PFSK-1 (cell line): Measurements from ENCODE around the gene OSBPL3.

Experiments used
- SIN3A ChIP-seq: IDR thresholded peaks from 2 replicates; pipeline ENCODE4 v1.6.1; 2012; ENCODE audit warnings: mild to moderate bottlenecking, low read length, moderate library complexity, borderline replicate concordance; ENCODE audit not compliant: insufficient read depth
- TF ChIP-seq, protein P1 (sequence below), 2 experiments: IDR thresholded peaks; 2 replicates each; pipeline versions ENCODE4 v1.6.1 to v1.8.0; 2011 to 2012; ENCODE audit warnings: low read depth in 2 of 2, low read length in 2 of 2, control low read depth in 1 of 2, inconsistent platforms in 1 of 2, mild to moderate bottlenecking in 1 of 2, moderate library complexity in 1 of 2; ENCODE audit not compliant: insufficient read depth in 1 of 2

DNA sequence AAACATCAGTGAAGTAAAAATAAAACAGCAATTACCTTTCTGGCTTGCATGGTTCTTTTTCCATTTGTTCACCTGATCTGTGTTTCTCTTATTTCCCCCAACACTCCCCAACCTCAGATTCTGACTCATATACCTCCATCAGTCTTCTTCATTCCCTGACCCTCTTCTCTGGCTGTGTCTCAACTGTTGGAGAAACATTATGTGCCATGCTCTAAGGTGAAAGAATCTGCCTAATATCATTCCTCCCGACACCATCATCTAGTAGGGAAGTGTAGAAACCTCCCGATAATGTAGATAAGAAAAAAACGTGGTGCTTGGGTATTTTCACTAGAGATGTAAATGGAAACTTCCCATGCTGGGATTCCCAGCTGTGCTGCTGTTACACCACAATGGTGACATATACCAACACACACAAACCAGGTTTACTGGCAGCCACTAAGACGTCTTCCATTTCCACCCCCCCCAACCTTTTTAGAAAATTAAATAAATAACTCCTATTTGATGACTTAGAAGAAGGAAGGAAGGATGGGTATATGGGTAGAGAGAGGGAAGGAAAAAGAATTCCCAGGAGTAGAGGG, 63.4 kb downstream of the OSBPL3 start:
- TF ChIP-seq, protein P1, sequence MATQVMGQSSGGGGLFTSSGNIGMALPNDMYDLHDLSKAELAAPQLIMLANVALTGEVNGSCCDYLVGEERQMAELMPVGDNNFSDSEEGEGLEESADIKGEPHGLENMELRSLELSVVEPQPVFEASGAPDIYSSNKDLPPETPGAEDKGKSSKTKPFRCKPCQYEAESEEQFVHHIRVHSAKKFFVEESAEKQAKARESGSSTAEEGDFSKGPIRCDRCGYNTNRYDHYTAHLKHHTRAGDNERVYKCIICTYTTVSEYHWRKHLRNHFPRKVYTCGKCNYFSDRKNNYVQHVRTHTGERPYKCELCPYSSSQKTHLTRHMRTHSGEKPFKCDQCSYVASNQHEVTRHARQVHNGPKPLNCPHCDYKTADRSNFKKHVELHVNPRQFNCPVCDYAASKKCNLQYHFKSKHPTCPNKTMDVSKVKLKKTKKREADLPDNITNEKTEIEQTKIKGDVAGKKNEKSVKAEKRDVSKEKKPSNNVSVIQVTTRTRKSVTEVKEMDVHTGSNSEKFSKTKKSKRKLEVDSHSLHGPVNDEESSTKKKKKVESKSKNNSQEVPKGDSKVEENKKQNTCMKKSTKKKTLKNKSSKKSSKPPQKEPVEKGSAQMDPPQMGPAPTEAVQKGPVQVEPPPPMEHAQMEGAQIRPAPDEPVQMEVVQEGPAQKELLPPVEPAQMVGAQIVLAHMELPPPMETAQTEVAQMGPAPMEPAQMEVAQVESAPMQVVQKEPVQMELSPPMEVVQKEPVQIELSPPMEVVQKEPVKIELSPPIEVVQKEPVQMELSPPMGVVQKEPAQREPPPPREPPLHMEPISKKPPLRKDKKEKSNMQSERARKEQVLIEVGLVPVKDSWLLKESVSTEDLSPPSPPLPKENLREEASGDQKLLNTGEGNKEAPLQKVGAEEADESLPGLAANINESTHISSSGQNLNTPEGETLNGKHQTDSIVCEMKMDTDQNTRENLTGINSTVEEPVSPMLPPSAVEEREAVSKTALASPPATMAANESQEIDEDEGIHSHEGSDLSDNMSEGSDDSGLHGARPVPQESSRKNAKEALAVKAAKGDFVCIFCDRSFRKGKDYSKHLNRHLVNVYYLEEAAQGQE (IDR thresholded peaks at IDR 0.05; ENCODE audit: insufficient read depth in 1 of 2, low read depth in 2 of 2, low read length in 2 of 2), result no peak
- no peak for TF ChIP-seq SIN3A
